ENCODE data around the gene ZNF23.

The ZNF23 gene

DNA sequence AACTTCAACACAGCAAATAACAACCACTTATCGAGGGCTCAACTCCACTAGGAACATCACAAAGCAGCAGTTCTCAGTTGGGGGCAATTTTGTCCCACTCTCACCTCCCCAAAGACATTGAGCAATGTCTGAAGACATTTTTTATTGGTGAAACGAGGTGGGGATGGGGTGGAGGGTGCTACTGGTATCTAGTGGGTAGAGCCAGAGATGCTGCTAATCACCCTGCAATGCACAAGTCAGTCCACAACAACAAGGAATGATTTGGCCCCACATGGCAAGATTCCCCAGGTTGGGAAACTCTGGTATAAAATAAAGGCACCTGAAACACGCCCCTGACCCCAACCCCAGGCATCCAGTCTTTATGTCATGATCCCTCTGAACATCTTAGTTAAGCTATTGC lies 53.5 kb downstream of the ZNF23 start:
- DNase-seq (ENCODE audit: low spot score) = no peak
- TF ChIP-seq, protein P1, sequence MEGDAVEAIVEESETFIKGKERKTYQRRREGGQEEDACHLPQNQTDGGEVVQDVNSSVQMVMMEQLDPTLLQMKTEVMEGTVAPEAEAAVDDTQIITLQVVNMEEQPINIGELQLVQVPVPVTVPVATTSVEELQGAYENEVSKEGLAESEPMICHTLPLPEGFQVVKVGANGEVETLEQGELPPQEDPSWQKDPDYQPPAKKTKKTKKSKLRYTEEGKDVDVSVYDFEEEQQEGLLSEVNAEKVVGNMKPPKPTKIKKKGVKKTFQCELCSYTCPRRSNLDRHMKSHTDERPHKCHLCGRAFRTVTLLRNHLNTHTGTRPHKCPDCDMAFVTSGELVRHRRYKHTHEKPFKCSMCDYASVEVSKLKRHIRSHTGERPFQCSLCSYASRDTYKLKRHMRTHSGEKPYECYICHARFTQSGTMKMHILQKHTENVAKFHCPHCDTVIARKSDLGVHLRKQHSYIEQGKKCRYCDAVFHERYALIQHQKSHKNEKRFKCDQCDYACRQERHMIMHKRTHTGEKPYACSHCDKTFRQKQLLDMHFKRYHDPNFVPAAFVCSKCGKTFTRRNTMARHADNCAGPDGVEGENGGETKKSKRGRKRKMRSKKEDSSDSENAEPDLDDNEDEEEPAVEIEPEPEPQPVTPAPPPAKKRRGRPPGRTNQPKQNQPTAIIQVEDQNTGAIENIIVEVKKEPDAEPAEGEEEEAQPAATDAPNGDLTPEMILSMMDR (IDR thresholded peaks at IDR 0.05; ENCODE audit: borderline replicate concordance, control extremely low read depth, extremely low read depth, insufficient read depth, missing control alignments) = no peak
- in situ Hi-C loops (cut with MboI; ENCODE audit: low sequenced_read_pairs, unreplicated experiment) = no loop called here

GRCh38 chr16:71407731-71408130 lies 54.3 kb downstream of the ZNF23 start:
- TF ChIP-seq, protein P1 (IDR thresholded peaks at IDR 0.05; ENCODE audit: borderline replicate concordance, control extremely low read depth, extremely low read depth, insufficient read depth, missing control alignments) = no peak
- no peak for DNase-seq (ENCODE audit: low spot score)
- in situ Hi-C loops (cut with MboI; ENCODE audit: low sequenced_read_pairs, unreplicated experiment) = no loop called here

- in situ Hi-C loops (cut with MboI; ENCODE audit: low sequenced_read_pairs, unreplicated experiment) = no loop called here
- TF ChIP-seq, protein P1 (IDR thresholded peaks at IDR 0.05; ENCODE audit: borderline replicate concordance, control extremely low read depth, extremely low read depth, insufficient read depth, missing control alignments) = no peak
- DNase-seq (ENCODE audit: low spot score) = no peak
Measured at GRCh38 chr16:71406724-71407123, 55.3 kb downstream of the ZNF23 start.

- in situ Hi-C loops (cut with MboI; ENCODE audit: low sequenced_read_pairs, unreplicated experiment) = no loop called here
- TF ChIP-seq, protein P1 (IDR thresholded peaks at IDR 0.05; ENCODE audit: borderline replicate concordance, control extremely low read depth, extremely low read depth, insufficient read depth, missing control alignments) = no peak
- no peak for DNase-seq (ENCODE audit: low spot score)
Measured at GRCh38 chr16:71406316-71406715, 55.7 kb downstream of the ZNF23 start.

DNA sequence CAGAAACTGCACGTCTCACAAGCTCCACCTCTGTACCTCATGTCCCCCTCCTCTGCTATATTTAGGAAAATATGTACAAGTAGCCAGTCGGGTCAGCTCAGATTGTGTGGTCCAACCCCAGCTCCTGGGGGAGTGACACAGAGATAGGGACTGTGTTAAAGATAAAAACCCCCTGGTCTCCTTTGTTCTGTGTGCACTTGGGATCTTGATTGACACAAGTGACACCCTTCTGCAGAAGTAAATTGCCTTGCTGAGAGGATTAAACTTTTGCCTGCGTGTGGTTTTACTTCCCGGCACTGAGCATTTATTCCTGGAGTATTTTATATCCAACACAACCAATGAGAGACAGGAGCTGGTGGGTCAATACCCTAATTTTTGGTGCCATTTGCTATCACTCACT lies 57.7 kb downstream of the ZNF23 start:
- in situ Hi-C loops (cut with MboI; ENCODE audit: low sequenced_read_pairs, unreplicated experiment) = no loop called here
- no peak for DNase-seq (ENCODE audit: low spot score)
- TF ChIP-seq, protein P1 (IDR thresholded peaks at IDR 0.05; ENCODE audit: borderline replicate concordance, control extremely low read depth, extremely low read depth, insufficient read depth, missing control alignments) = no peak

DNA sequence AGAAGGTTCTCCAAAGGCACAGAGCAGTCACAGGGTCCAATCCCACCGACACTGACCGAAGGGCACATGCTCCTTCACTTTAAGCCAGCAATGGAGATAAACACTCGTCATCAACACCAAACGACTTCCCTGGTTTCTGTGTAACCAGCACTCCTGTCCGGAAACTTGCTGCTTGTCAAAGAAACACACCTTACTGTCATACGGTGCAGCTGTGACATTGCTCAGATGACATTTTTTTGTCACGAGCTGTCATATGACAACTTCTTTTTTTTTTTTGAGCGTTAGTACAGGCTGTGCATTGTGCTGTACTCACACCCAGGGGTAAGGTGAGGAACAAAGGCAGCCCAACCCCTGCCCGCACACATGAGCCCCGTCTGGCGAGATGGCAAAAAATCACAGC lies 59.4 kb downstream of the ZNF23 start:
- no peak for DNase-seq (ENCODE audit: low spot score)
- in situ Hi-C loops (cut with MboI; ENCODE audit: low sequenced_read_pairs, unreplicated experiment) = no loop called here
- TF ChIP-seq, protein P1 (IDR thresholded peaks at IDR 0.05; ENCODE audit: borderline replicate concordance, control extremely low read depth, extremely low read depth, insufficient read depth, missing control alignments) = no peak

- TF ChIP-seq, protein P1 (IDR thresholded peaks at IDR 0.05; ENCODE audit: borderline replicate concordance, control extremely low read depth, extremely low read depth, insufficient read depth, missing control alignments) = no peak
- in situ Hi-C loops (cut with MboI; ENCODE audit: low sequenced_read_pairs, unreplicated experiment) = no loop called here
- DNase-seq (ENCODE audit: low spot score) = no peak
Measured at GRCh38 chr16:71402007-71402406, 60.0 kb downstream of the ZNF23 start.

All from GM13976 (cell line).